Loucy (cell line): Measurements from ENCODE around the gene VWA7.
A peak's percentile ranks its signal among the peaks of the same experiment; 100 is the strongest.

Source experiments
- CTCF ChIP-seq: fragments of 200-600 bp; sonication (generic); conservative IDR thresholded peaks from 2 replicates; pipeline ENCODE4 v1.5.1; 2014; ENCODE audit warnings: mild to moderate bottlenecking, antibody characterized with exemption, low read length
- EZH2phosphoT487 ChIP-seq: fragments of 200-600 bp; IDR thresholded peaks from 2 replicates; pipeline ENCODE4 v1.6.1; 2018; ENCODE audit warnings: antibody characterized with exemption, mild to moderate bottlenecking, moderate library complexity, borderline replicate concordance

GRCh38 chr6:31791324-31792089 lies 14.4 kb upstream of the VWA7 start:
- TF ChIP-seq CTCF (peak; percentile 68), EZH2phosphoT487 (no peak)
